Measurements from ENCODE around the gene MCM9.

Gene MCM9

GRCh38 chr6:118788702-118789101 lies 146.3 kb downstream of the MCM9 start:
- Histone ChIP-seq H2BK12ac (ENCODE audit: low read length) (no peak overlapping the region), H3K4me1 (ENCODE audit: control insufficient read depth in 2 of 2, insufficient read depth in 1 of 2, low read depth in 1 of 2, low read length in 2 of 2) (peaks cover 4 to 6% of the 10 kb centered on the region in 2 donors), H2BK15ac (ENCODE audit: low read length) (no peak overlapping the region), H3K9me3 (replicated peaks in 1 of 2; ENCODE audit: control insufficient read depth in 2 of 2, insufficient read depth in 1 of 2, low read depth in 1 of 2, low read length in 2 of 2) (peaks cover 0 to 2% of the 10 kb centered on the region in 2 donors), H3K4me3 (ENCODE audit: low read length in 2 of 2) (no peak overlapping the region), H3K18ac (ENCODE audit: low read length) (no peak overlapping the region), H2AFZ (ENCODE audit: low read length) (no peak overlapping the region), H2BK5ac (ENCODE audit: low read length) (no peak overlapping the region), H3K27me3 (ENCODE audit: control insufficient read depth in 3 of 3, insufficient read depth in 3 of 3, low read depth in 1 of 3, low read length in 3 of 3) (no peaks in the 10 kb centered on the region), H3K4ac (ENCODE audit: low read length) (no peak overlapping the region), H2AK5ac (ENCODE audit: low read depth, low read length) (no peak overlapping the region), H3K9ac (ENCODE audit: low read depth, low read length, poor library complexity) (no peak overlapping the region), H3K36me3 (replicated peaks in 1 of 2; ENCODE audit: control insufficient read depth in 2 of 2, insufficient read depth in 2 of 2, low read length in 2 of 2) (no peaks in the 10 kb centered on the region), H3K23ac (ENCODE audit: low read depth, low read length, poor library complexity) (no peak overlapping the region), H3K27ac (replicated peaks; ENCODE audit: low read length) (no peak overlapping the region), H3K4me2 (ENCODE audit: insufficient read depth, low read length, poor library complexity, severe bottlenecking) (no peak overlapping the region), H3K14ac (ENCODE audit: low read length) (no peak overlapping the region), H4K8ac (ENCODE audit: low read depth, low read length) (no peak overlapping the region), H4K91ac (ENCODE audit: low read depth, low read length, poor library complexity) (no peak overlapping the region), H2BK120ac (ENCODE audit: low read depth, low read length) (no peak overlapping the region), H3K79me1 (ENCODE audit: low read depth, low read length) (no peaks in the 10 kb centered on the region)
- DNase-seq (ENCODE audit: low spot score), result no peak
- whole genome bisulfite sequencing, 2 donors (ENCODE audit: extremely low coverage in 2 of 2, insufficient read length in 2 of 2, insufficient replicate concordance in 1 of 2), result no CpG with 5 or more reads among the region's 4 CpGs

- Histone ChIP-seq H4K91ac (ENCODE audit: low read depth, low read length, poor library complexity) (no peak overlapping the region), H3K27me3 (ENCODE audit: control insufficient read depth in 3 of 3, insufficient read depth in 3 of 3, low read depth in 1 of 3, low read length in 3 of 3) (no peaks in the 10 kb centered on the region), H3K4me2 (ENCODE audit: insufficient read depth, low read length, poor library complexity, severe bottlenecking) (no peak overlapping the region), H2BK12ac (ENCODE audit: low read length) (no peak overlapping the region), H2AK5ac (ENCODE audit: low read depth, low read length) (no peak overlapping the region), H2BK5ac (ENCODE audit: low read length) (no peak overlapping the region), H3K4me3 (ENCODE audit: low read length in 2 of 2) (no peak overlapping the region), H3K4me1 (ENCODE audit: control insufficient read depth in 2 of 2, insufficient read depth in 1 of 2, low read depth in 1 of 2, low read length in 2 of 2) (peaks cover 4 to 6% of the 10 kb centered on the region in 2 donors), H3K18ac (ENCODE audit: low read length) (no peak overlapping the region), H2BK120ac (ENCODE audit: low read depth, low read length) (no peak overlapping the region), H2BK15ac (ENCODE audit: low read length) (no peak overlapping the region), H3K9me3 (replicated peaks in 1 of 2; ENCODE audit: control insufficient read depth in 2 of 2, insufficient read depth in 1 of 2, low read depth in 1 of 2, low read length in 2 of 2) (peaks cover 0 to 2% of the 10 kb centered on the region in 2 donors), H3K4ac (ENCODE audit: low read length) (no peak overlapping the region), H3K14ac (ENCODE audit: low read length) (no peak overlapping the region), H2AFZ (ENCODE audit: low read length) (no peak overlapping the region), H3K9ac (ENCODE audit: low read depth, low read length, poor library complexity) (no peak overlapping the region), H4K8ac (ENCODE audit: low read depth, low read length) (no peak overlapping the region), H3K23ac (ENCODE audit: low read depth, low read length, poor library complexity) (no peak overlapping the region), H3K27ac (replicated peaks; ENCODE audit: low read length) (no peak overlapping the region), H3K36me3 (replicated peaks in 1 of 2; ENCODE audit: control insufficient read depth in 2 of 2, insufficient read depth in 2 of 2, low read length in 2 of 2) (no peaks in the 10 kb centered on the region), H3K79me1 (ENCODE audit: low read depth, low read length) (no peaks in the 10 kb centered on the region)
- DNase-seq (ENCODE audit: low spot score), result no peak
- no CpG with 5 or more reads among the region's 6 CpGs for WGBS, 2 donors (ENCODE audit: extremely low coverage in 2 of 2, insufficient read length in 2 of 2, insufficient replicate concordance in 1 of 2)
Observed at GRCh38 chr6:118787724-118788423, 147.1 kb downstream of the MCM9 start.

GRCh38 chr6:118786596-118787453 lies 148.1 kb downstream of the MCM9 start:
- no peaks in the 10 kb centered on the region for H3K36me3 ChIP-seq (replicated peaks in 1 of 2; ENCODE audit: control insufficient read depth in 2 of 2, insufficient read depth in 2 of 2, low read length in 2 of 2)
- no peaks in the 10 kb centered on the region for H3K9me3 ChIP-seq (replicated peaks in 1 of 2; ENCODE audit: control insufficient read depth in 2 of 2, insufficient read depth in 1 of 2, low read depth in 1 of 2, low read length in 2 of 2)
- no peak overlapping the region for H4K91ac ChIP-seq (ENCODE audit: low read depth, low read length, poor library complexity)
- no peak overlapping the region for H3K4me3 ChIP-seq (ENCODE audit: low read length in 2 of 2)
- H3K18ac ChIP-seq (ENCODE audit: low read length), result no peak overlapping the region
- H3K9ac ChIP-seq (ENCODE audit: low read depth, low read length, poor library complexity), result no peak overlapping the region
- H4K8ac ChIP-seq (ENCODE audit: low read depth, low read length), result no peak overlapping the region
- H2BK120ac ChIP-seq (ENCODE audit: low read depth, low read length), result no peak overlapping the region
- H3K14ac ChIP-seq (ENCODE audit: low read length), result no peak overlapping the region
- H3K4ac ChIP-seq (ENCODE audit: low read length), result no peak overlapping the region
- H2AFZ ChIP-seq (ENCODE audit: low read length), result no peak overlapping the region
- no peak for DNase-seq (ENCODE audit: low spot score)
- no peaks in the 10 kb centered on the region for H3K79me1 ChIP-seq (ENCODE audit: low read depth, low read length)
- H2AK5ac ChIP-seq (ENCODE audit: low read depth, low read length), result no peak overlapping the region
- no peak overlapping the region for H2BK15ac ChIP-seq (ENCODE audit: low read length)
- H3K27me3 ChIP-seq (ENCODE audit: control insufficient read depth in 3 of 3, insufficient read depth in 3 of 3, low read depth in 1 of 3, low read length in 3 of 3), result no peaks in the 10 kb centered on the region
- no peak overlapping the region for H3K27ac ChIP-seq (replicated peaks; ENCODE audit: low read length)
- H3K23ac ChIP-seq (ENCODE audit: low read depth, low read length, poor library complexity), result no peak overlapping the region
- H3K4me2 ChIP-seq (ENCODE audit: insufficient read depth, low read length, poor library complexity, severe bottlenecking), result no peak overlapping the region
- H2BK12ac ChIP-seq (ENCODE audit: low read length), result no peak overlapping the region
- H3K4me1 ChIP-seq (ENCODE audit: control insufficient read depth in 2 of 2, insufficient read depth in 1 of 2, low read depth in 1 of 2, low read length in 2 of 2), result peaks cover 4 to 6% of the 10 kb centered on the region in 2 donors
- H2BK5ac ChIP-seq (ENCODE audit: low read length), result no peak overlapping the region
- no CpG with 5 or more reads among the region's 8 CpGs for WGBS, 2 donors (ENCODE audit: extremely low coverage in 2 of 2, insufficient read length in 2 of 2, insufficient replicate concordance in 1 of 2)

- Histone ChIP-seq H3K79me1 (ENCODE audit: low read depth, low read length) (no peaks in the 10 kb centered on the region), H4K8ac (ENCODE audit: low read depth, low read length) (no peak overlapping the region), H3K9me3 (replicated peaks in 1 of 2; ENCODE audit: control insufficient read depth in 2 of 2, insufficient read depth in 1 of 2, low read depth in 1 of 2, low read length in 2 of 2) (no peaks in the 10 kb centered on the region), H2BK15ac (ENCODE audit: low read length) (no peak overlapping the region), H3K23ac (ENCODE audit: low read depth, low read length, poor library complexity) (no peak overlapping the region), H3K4me1 (ENCODE audit: control insufficient read depth in 2 of 2, insufficient read depth in 1 of 2, low read depth in 1 of 2, low read length in 2 of 2) (peaks cover 4 to 6% of the 10 kb centered on the region in 2 donors), H2AFZ (ENCODE audit: low read length) (no peak overlapping the region), H3K4me3 (ENCODE audit: low read length in 2 of 2) (no peak overlapping the region), H4K91ac (ENCODE audit: low read depth, low read length, poor library complexity) (no peak overlapping the region), H2BK120ac (ENCODE audit: low read depth, low read length) (no peak overlapping the region), H3K9ac (ENCODE audit: low read depth, low read length, poor library complexity) (no peak overlapping the region), H3K18ac (ENCODE audit: low read length) (no peak overlapping the region), H3K27me3 (ENCODE audit: control insufficient read depth in 3 of 3, insufficient read depth in 3 of 3, low read depth in 1 of 3, low read length in 3 of 3) (no peaks in the 10 kb centered on the region), H3K4ac (ENCODE audit: low read length) (no peak overlapping the region), H2BK12ac (ENCODE audit: low read length) (no peak overlapping the region), H3K27ac (replicated peaks; ENCODE audit: low read length) (no peak overlapping the region), H2AK5ac (ENCODE audit: low read depth, low read length) (no peak overlapping the region), H3K36me3 (replicated peaks in 1 of 2; ENCODE audit: control insufficient read depth in 2 of 2, insufficient read depth in 2 of 2, low read length in 2 of 2) (no peaks in the 10 kb centered on the region), H2BK5ac (ENCODE audit: low read length) (no peak overlapping the region), H3K14ac (ENCODE audit: low read length) (no peak overlapping the region), H3K4me2 (ENCODE audit: insufficient read depth, low read length, poor library complexity, severe bottlenecking) (no peak overlapping the region)
- WGBS, 2 donors (ENCODE audit: extremely low coverage in 2 of 2, insufficient read length in 2 of 2, insufficient replicate concordance in 1 of 2), result 100% methylated on average over 1 of the region's 3 CpGs; no CpG with 5 or more reads in 1 of the 2 donors
- DNase-seq (ENCODE audit: low spot score), result no peak
Observed at GRCh38 chr6:118785601-118786000, 149.4 kb downstream of the MCM9 start.
